ENCODE results near the gene FBXO38.

GRCh38 chr5:148374690-148375360, 8.9 kb upstream of the FBXO38 start:
- TF ChIP-seq CTCF (IDR thresholded peaks at IDR 0.05) (peak; percentile 33), JAZF1 (CRISPR knock-in tag; IDR thresholded peaks at IDR 0.05) (no peak), SMAD4 (CRISPR knock-in tag; IDR thresholded peaks at IDR 0.05) (no peak), SP1 (CRISPR knock-in tag; conservative IDR thresholded peaks at IDR 0.05) (no peak), HMGA2 (CRISPR knock-in tag; IDR thresholded peaks at IDR 0.05) (no peak), ZNF138 (CRISPR knock-in tag; conservative IDR thresholded peaks at IDR 0.05) (no peak), E2F1 (CRISPR knock-in tag; IDR thresholded peaks at IDR 0.05) (no peak)
- TF ChIP-seq, protein P1, sequence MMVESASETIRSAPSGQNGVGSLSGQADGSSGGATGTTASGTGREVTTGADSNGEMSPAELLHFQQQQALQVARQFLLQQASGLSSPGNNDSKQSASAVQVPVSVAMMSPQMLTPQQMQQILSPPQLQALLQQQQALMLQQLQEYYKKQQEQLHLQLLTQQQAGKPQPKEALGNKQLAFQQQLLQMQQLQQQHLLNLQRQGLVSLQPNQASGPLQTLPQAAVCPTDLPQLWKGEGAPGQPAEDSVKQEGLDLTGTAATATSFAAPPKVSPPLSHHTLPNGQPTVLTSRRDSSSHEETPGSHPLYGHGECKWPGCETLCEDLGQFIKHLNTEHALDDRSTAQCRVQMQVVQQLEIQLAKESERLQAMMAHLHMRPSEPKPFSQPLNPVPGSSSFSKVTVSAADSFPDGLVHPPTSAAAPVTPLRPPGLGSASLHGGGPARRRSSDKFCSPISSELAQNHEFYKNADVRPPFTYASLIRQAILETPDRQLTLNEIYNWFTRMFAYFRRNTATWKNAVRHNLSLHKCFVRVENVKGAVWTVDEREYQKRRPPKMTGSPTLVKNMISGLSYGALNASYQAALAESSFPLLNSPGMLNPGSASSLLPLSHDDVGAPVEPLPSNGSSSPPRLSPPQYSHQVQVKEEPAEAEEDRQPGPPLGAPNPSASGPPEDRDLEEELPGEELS (CRISPR knock-in tag; IDR thresholded peaks at IDR 0.05) = no peak
- TF ChIP-seq, protein P2, sequence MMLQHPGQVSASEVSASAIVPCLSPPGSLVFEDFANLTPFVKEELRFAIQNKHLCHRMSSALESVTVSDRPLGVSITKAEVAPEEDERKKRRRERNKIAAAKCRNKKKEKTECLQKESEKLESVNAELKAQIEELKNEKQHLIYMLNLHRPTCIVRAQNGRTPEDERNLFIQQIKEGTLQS (CRISPR knock-in tag; conservative IDR thresholded peaks at IDR 0.05) = no peak
